GM23248 (cell line): Measurements from ENCODE around the gene CACNG4. TPM values are rescaled to one million over a fixed set of nuclear protein-coding genes. Genes with fewer than 3 reads are reported as not detected.

Experiments
- DNase-seq: peaks from one replicate; pipeline ENCODE4 v3.0.0-alpha.2; 2015
- H2AFZ ChIP-seq: fragments of 200-600 bp; sonication (generic); 2 replicates; pipeline ENCODE4 v1.6.1; 2016; ENCODE audit warnings: antibody characterized with exemption
- H3F3A ChIP-seq: fragments of 200-600 bp; sonication (generic); 2 replicates; pipeline ENCODE4 v1.6.1; 2016; ENCODE audit warnings: mild to moderate bottlenecking, antibody characterized with exemption, mixed run types; ENCODE audit not compliant: insufficient read depth
- H3K27ac ChIP-seq: fragments of 200-600 bp; sonication (generic); 2 replicates; pipeline ENCODE4 v1.5.1; 2016; ENCODE audit warnings: mild to moderate bottlenecking
- H3K27me3 ChIP-seq: fragments of 200-600 bp; sonication (generic); replicated peaks from 2 replicates; pipeline ENCODE4 v1.6.1; 2016; ENCODE audit warnings: mild to moderate bottlenecking; ENCODE audit not compliant: insufficient read depth
- H3K36me3 ChIP-seq: fragments of 200-600 bp; sonication (generic); 2 replicates; pipeline ENCODE4 v1.6.1; 2016; ENCODE audit warnings: low read depth, mild to moderate bottlenecking
- H3K4me1 ChIP-seq: fragments of 200-600 bp; sonication (generic); 2 replicates; pipeline ENCODE4 v1.6.1; 2016; ENCODE audit warnings: mild to moderate bottlenecking; ENCODE audit not compliant: insufficient read depth
- H3K4me2 ChIP-seq: fragments of 200-600 bp; sonication (generic); one replicate; pipeline ENCODE4 v1.6.1; 2016; ENCODE audit warnings: mild to moderate bottlenecking; ENCODE audit not compliant: unreplicated experiment
- H3K4me3 ChIP-seq: fragments of 200-600 bp; sonication (generic); 2 replicates; pipeline ENCODE4 v1.5.1; 2016; ENCODE audit warnings: mild to moderate bottlenecking
- H3K79me2 ChIP-seq: fragments of 200-600 bp; sonication (generic); 2 replicates; pipeline ENCODE4 v1.6.1; 2016; ENCODE audit warnings: mild to moderate bottlenecking; ENCODE audit not compliant: insufficient read depth
- H3K9ac ChIP-seq: fragments of 200-600 bp; sonication (generic); 2 replicates; pipeline ENCODE4 v1.6.1; 2016; ENCODE audit warnings: mild to moderate bottlenecking
- H3K9me2 ChIP-seq: fragments of 200-600 bp; sonication (generic); 2 replicates; pipeline ENCODE4 v1.6.1; 2016; ENCODE audit warnings: mixed run types, mild to moderate bottlenecking, moderate library complexity; ENCODE audit not compliant: insufficient read depth
- H3K9me3 ChIP-seq: fragments of 200-600 bp; sonication (generic); one replicate; pipeline ENCODE4 v1.6.1; 2017; ENCODE audit warnings: low read depth
- H4K20me1 ChIP-seq: fragments of 200-600 bp; sonication (generic); 2 replicates; pipeline ENCODE4 v1.6.0; 2016; ENCODE audit not compliant: insufficient read depth
- EZH2 ChIP-seq: fragments of 200-600 bp; sonication (generic); IDR thresholded peaks from 2 replicates; pipeline ENCODE4 v1.6.1; 2018; ENCODE audit warnings: antibody characterized with exemption, mild to moderate bottlenecking; ENCODE audit not compliant: insufficient read depth, poor library complexity, severe bottlenecking
- EZH2phosphoT487 ChIP-seq: fragments of 200-600 bp; sonication (generic); IDR thresholded peaks from 2 replicates; pipeline ENCODE4 v1.6.1; 2018; ENCODE audit warnings: antibody characterized with exemption, moderate library complexity, mild to moderate bottlenecking, low read depth; ENCODE audit not compliant: insufficient read depth
- WGBS, 2 experiments: methylation state at CpG; one replicate each; pipeline ENCODE4 v1.1.6; 2015 to 2017; ENCODE audit warnings: low lambda C conversion rate in 2 of 2, low coverage in 1 of 2; ENCODE audit errors: missing lambda C conversion rate in 2 of 2; 5-methylcytosine and 5-hydroxymethylcytosine counted together
- in situ Hi-C: fragments of 300-500 bp; cut with MboI; formaldehyde crosslinking; loops from 2 replicates; pipeline ENCODE4 v1.15.0; 2020
- polyA plus RNA-seq: library from polyadenylated mRNA; unstranded; fragments of >200 nt; fragmentation: Nextera tagmentation; extraction: Ambion mirVana; gene quantifications from 2 replicates; pipeline ENCODE4 v1.2.1, GENCODE V29; 2016
- total RNA-seq: library from RNA; depleted of rRNA; stranded (reverse); fragments of >200 nt; shearing (Covaris generic); gene quantifications from 2 replicates; pipeline ENCODE4 v1.2.3, GENCODE V29; 2014

The CACNG4 gene
- total and polyA plus RNA-seq, 2 experiments from 2014 or later: not detected

DNA sequence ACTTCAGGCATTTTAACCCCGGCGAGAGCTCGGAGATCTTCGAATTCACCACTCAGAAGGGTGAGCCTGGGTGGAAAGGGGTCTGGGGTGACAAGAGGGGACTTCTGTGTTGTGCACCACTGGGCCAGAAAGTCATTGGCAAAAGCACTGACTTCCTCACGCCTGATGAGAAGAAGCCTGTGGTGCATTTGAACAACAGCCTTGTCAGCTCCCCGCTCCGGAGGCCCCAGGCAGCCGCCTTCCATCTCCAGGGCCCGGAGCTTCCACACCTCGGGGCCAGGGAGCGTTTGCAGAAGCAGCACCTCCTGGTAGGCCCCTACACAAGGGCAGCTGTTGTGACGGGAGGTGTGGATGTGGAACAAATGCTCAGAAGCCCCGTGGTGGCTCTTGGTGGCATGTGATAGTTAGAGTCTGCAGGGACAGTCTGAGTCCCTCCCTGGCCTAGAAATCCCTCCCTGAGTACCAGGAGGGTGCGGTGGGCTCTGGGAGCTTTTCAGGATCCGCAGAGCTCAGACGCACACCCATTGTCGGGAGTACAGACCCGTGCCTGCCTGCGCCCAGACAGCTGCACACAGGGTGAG, 89.6 kb downstream of the CACNG4 start:
- H3K79me2 ChIP-seq: no peaks in the 10 kb centered on the region
- no peaks in the 10 kb centered on the region for H3K9me2 ChIP-seq
- no peak overlapping the region for H2AFZ ChIP-seq
- DNase-seq: no peak
- H4K20me1 ChIP-seq: no peaks in the 10 kb centered on the region
- 61 to 62% methylated on average over 19 of the region's 19 CpGs for WGBS, 2 experiments
- H3K4me2 ChIP-seq: no peak overlapping the region
- peaks cover 3% of the 10 kb centered on the region; the same call in 1 of the 2 replicates for H3K27me3 ChIP-seq
- H3K9ac ChIP-seq: no peak overlapping the region
- TF ChIP-seq EZH2 (no peak), EZH2phosphoT487 (no peak)
- H3K27ac ChIP-seq: no peak overlapping the region
- no peaks in the 10 kb centered on the region for H3K4me1 ChIP-seq
- H3K4me3 ChIP-seq: no peak overlapping the region
- H3K36me3 ChIP-seq: no peaks in the 10 kb centered on the region
- H3F3A ChIP-seq: no peaks in the 10 kb centered on the region
- no peaks in the 10 kb centered on the region for H3K9me3 ChIP-seq
- in situ Hi-C loops: no loop called here

GRCh38 chr17:67054608-67055007, 90.1 kb downstream of the CACNG4 start:
- WGBS, 2 experiments: 77 to 80% methylated on average over 5 of the region's 5 CpGs
- TF ChIP-seq EZH2: no peak
- no peak for TF ChIP-seq EZH2phosphoT487
- H4K20me1 ChIP-seq: no peaks in the 10 kb centered on the region
- H3K9me3 ChIP-seq: no peaks in the 10 kb centered on the region
- no peak overlapping the region for H2AFZ ChIP-seq
- in situ Hi-C loops: no loop called here
- peaks cover 3% of the 10 kb centered on the region; the same call in 1 of the 2 replicates for H3K27me3 ChIP-seq
- H3K9me2 ChIP-seq: no peaks in the 10 kb centered on the region
- no peaks in the 10 kb centered on the region for H3K36me3 ChIP-seq
- no peaks in the 10 kb centered on the region for H3K79me2 ChIP-seq
- H3K9ac ChIP-seq: no peak overlapping the region
- no peaks in the 10 kb centered on the region for H3K4me1 ChIP-seq
- H3K4me3 ChIP-seq: no peak overlapping the region
- H3K27ac ChIP-seq: no peak overlapping the region
- H3K4me2 ChIP-seq: no peak overlapping the region
- no peak for DNase-seq
- no peaks in the 10 kb centered on the region for H3F3A ChIP-seq

GRCh38 chr17:67055041-67055443, 90.5 kb downstream of the CACNG4 start:
- 88 to 91% methylated on average over 19 of the region's 19 CpGs for WGBS, 2 experiments
- H2AFZ ChIP-seq: no peak overlapping the region
- no peak for DNase-seq
- H3K4me3 ChIP-seq: no peak overlapping the region
- H3K27ac ChIP-seq: no peak overlapping the region
- no peaks in the 10 kb centered on the region for H3K36me3 ChIP-seq
- TF ChIP-seq EZH2phosphoT487 (no peak), EZH2 (no peak)
- no peaks in the 10 kb centered on the region for H3K79me2 ChIP-seq
- in situ Hi-C loops: no loop called here
- no peaks in the 10 kb centered on the region for H4K20me1 ChIP-seq
- no peak overlapping the region for H3K9ac ChIP-seq
- peaks cover 3% of the 10 kb centered on the region; the same call in 1 of the 2 replicates for H3K27me3 ChIP-seq
- no peaks in the 10 kb centered on the region for H3K9me2 ChIP-seq
- no peaks in the 10 kb centered on the region for H3F3A ChIP-seq
- H3K4me2 ChIP-seq: no peak overlapping the region
- no peaks in the 10 kb centered on the region for H3K4me1 ChIP-seq
- no peaks in the 10 kb centered on the region for H3K9me3 ChIP-seq

GRCh38 chr17:67055811-67056745, 91.6 kb downstream of the CACNG4 start:
- no peak overlapping the region for H3K27ac ChIP-seq
- WGBS, 2 experiments: 79 to 82% methylated on average over 28 to 29 of the region's 29 CpGs

More at GRCh38 chr17:67055811-67056745, 91.6 kb downstream of the CACNG4 start:
- in situ Hi-C loops: no loop called here
- no peaks in the 10 kb centered on the region for H3K79me2 ChIP-seq
- no peaks in the 10 kb centered on the region for H4K20me1 ChIP-seq
- no peak overlapping the region for H2AFZ ChIP-seq
- H3K9me2 ChIP-seq: no peaks in the 10 kb centered on the region
- DNase-seq: no peak
- H3K36me3 ChIP-seq: no peaks in the 10 kb centered on the region
- H3K4me1 ChIP-seq: no peaks in the 10 kb centered on the region
- no peak overlapping the region for H3K4me2 ChIP-seq
- no peaks in the 10 kb centered on the region for H3F3A ChIP-seq
- H3K9ac ChIP-seq: no peak overlapping the region
- H3K27me3 ChIP-seq: 0 out of 2 replicates have a peak, but pooled peaks cover 3% of the 10 kb centered on the region
- no peak overlapping the region for H3K4me3 ChIP-seq
- no peaks in the 10 kb centered on the region for H3K9me3 ChIP-seq
- TF ChIP-seq EZH2phosphoT487: no peak
- no peak for TF ChIP-seq EZH2
